HG02943 (cell line): Measurements from ENCODE around the gene TBC1D16.
"Not testable (repeated sequence)": the region's sequence is repeated elsewhere in the genome, so short reads cannot be mapped to it uniquely, and the experiment has no call there.

Experiments
- ATAC-seq: cut with Tn5 transposase; IDR thresholded peaks from one replicate; pipeline ENCODE4 v1.9.1; 2021; ENCODE audit warnings: mild to moderate bottlenecking, low read depth, moderate library complexity; ENCODE audit not compliant: unreplicated experiment

TBC1D16 gene

DNA sequence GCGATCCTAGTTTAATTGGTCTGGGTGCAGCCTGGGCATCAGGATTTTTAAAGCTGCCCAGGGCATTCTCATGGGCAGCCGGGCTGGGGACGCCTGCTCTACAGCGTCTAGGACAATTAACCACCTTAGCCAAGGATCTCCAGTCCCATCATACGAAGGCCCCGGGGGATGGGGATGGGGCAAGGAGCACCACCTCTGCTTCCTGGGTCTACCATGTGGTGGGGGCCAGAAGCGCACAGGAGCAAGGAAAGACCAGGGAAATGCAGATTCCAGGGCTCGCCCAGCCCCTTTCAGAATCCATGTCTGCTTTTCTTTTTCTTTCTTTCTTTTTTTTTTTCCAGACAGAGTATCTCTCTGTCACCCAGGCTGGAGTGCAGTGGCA lies 29.3 kb downstream of the TBC1D16 start:
- no peak for ATAC-seq

DNA sequence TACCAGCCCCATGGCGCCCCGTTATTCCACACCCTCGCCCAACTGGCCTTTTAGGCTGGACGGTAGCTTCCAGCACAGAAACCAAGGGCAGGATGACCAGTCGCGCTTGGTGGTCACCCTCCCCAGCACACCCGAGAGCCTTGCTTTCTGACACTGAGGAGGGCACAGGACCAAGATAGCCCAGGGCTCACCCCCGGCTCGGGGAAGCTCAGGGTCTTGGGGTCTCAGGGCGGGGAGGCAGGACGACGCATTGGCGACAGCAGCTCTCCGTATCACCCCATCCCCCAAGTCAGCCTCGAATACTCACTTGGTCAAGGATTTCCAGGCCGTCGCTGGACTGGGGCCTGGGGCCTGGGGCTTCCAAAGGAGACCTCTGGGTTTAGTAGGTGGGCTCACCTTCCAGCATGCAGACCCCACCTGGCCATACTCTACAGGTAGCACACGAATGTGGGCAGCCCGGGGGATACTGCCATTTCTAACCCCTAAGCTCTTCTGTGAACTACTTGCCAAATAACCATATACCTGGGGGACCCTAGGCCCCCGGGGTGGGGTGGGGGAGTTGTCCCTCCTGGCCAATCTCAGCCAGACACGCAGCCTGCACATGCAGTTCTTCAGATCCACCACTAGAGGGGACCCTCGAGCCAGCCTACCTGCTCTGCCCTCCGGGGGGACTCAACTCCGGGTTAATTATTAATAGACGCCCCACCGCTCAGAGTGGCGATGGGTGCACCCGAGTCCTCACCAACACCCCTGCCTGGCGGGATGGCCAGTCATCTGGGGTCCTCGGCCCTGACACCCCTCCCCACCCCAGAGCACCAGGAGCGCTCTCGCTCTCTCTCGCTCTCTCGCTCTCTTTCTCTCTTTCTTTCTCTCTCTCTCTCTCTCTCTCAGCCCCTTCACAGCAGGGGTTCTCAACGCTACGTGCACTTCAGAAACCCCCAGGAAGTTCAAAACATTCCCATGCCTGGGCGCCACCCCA lies 30.0 kb downstream of the TBC1D16 start:
- ATAC-seq, result no peak

DNA sequence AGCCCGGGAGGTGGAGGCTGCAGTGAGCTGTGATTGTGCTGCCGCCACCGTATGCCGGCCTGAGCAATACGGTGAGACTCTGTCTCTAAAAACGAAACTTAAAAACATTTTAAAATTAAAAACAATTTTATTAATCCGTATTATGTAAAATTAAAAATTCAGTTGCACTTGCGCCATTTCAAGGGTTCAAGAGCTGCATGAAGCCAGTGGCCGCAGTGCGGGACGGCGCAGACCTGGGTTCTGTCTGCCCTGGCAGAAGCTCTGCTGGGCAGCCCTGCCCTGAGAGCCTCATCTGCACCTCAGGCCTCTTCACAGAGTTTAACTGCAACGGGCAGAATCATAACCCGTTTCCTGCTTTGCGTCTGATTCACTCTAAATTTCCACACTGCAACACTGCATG lies 31.7 kb downstream of the TBC1D16 start:
- no peak for ATAC-seq

DNA sequence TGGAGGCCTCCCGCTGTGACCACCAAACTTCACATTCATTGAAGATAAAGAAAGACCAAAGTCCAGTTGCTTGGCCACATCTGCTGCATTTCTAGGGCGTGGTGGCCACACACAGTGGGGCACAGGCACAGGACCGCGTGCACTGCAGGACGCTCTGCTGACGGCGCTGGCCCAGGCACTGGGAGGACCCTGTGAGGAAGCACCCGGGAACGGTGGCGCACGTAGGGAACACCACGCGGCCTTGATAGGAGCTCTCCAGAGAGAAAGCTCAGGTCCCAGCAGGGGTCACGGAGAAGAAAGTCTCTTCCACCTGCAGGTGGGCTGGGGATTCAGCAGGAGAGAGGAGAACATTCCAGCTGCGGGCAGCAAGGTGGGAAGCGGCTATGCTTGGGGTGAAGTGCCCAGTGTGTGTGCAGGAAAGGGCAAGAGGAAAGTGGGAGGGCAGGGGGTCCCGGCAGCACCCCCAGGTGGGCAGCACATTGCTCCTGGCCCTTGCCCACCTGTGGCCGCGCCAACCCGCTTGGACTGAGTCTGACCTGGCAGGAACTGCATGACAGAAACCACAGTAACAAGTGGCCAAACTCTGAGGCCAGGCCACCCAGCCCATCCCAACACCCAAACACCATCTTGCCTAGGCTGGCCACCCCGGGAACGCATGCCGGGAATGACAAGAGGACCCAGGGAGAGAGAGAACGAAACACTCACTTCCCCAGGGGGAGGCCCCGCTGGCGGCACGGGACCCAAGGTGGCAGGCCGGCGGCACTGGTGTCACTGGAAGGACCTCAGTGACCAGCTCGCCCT lies 32.8 kb downstream of the TBC1D16 start:
- no peak for ATAC-seq

DNA sequence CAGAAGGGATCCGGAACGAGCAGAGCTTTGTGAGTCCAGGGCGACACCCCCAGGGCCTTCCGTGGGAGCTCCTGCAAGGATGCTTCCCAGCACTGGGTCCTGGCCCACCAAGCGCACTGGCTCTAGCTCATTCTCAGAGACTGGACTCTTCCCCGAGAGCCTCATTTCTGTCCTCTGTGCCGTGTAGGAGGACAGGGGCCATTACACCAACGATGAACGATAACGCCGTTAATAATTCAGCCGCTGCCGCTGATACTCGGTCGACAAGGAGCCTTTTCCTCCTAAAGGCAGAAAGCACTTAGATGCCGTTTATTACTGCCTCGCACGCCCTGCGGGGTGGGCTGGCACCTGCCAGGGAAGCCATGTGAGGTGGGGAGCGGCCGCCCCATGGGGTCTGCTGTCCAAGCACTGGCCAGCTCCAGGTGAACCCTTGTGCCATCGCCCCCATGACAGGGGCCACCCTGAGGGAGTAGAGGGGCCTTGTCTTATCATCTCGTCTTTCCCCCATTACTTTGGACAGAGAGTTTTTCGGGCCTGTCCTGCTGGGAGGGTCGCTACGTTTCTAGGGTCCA lies 33.5 kb downstream of the TBC1D16 start:
- ATAC-seq, result no peak

DNA sequence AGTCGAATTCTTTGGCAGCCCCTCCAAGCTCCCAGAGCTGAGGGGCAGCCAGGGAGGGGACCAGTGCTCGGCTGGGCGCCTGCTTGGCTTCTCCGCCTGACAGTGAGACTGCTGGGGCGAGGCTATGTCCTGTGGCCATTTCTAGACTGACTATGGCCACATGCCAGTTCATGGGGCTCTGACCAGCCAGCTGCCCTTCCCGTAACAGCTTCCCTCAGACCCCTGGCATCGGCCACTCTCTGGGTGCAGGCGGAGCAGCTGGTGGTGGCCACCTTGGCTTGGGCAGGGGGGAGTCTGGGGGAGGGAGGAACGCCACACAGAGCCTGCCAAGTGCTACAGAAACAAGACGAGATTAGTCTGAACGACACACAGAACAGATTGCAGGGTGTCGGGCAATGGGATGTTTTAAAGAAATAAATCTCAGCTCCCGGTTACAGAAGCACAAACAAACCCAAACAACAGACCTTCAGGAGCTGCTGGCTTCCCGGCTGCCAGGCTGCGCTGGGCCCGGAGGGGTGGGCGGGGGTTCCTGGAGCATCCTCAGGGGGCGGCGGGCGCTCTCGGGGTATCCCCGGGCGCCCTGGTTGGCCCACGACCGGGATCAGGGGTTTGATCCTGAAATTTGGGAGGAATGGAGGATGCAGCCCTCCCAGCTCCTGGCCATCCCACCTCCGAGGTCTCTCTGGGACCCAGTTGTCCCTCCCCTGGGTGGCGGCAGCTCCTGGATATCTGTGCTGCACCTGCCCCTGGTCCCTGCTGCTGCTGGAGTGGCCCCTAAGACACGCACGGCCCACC lies 34.5 kb downstream of the TBC1D16 start:
- no peak for ATAC-seq

DNA sequence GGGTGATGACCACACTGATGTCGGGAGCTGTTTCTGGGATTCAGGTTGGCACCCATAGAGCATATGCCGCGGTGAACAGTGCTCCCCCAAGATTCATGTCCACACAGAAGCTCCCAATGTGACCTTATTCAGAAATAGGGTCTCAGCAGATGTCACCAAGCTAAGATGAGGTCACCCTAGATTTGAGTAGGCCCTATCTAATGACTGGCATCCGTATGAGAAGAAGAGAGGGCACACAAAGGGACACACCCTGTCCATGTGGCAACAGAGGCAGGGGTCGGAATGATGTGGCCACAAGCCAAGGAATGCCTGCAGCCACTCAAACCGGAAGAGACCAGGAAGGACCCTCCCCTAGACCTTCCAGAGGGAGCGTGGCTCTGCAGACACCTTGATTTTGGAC lies 35.5 kb downstream of the TBC1D16 start:
- no peak for ATAC-seq

DNA sequence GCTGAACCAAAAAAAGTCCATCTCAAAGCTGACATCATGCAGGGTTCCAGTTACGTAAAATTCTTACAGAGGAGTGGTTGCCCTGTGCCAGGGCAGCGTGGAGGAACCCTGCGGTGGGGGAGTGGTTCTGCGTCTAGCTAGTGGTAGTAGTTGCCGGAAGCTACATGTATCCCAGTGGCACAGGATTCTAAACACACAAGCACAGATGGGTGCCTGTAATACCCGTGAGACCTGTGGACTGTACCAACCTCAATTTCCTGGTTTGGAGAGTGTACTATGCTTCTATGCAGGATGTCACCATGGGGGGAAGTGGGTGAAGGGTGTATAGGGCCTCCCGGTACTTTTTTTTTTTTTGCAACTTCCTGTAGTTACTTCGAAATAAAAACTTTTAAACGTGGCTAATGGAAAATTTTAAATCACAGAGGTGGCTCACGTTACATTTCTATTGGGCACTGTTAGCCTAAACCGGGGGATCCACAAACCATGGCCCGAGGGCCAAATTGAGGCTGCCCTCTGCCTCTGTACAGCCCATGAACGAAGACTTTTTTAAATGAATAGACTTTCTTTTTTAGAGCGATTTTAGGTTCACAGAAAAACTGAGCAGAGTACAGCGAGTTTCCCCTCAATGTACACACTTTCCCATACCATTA lies 38.5 kb downstream of the TBC1D16 start:
- ATAC-seq, result no peak

DNA sequence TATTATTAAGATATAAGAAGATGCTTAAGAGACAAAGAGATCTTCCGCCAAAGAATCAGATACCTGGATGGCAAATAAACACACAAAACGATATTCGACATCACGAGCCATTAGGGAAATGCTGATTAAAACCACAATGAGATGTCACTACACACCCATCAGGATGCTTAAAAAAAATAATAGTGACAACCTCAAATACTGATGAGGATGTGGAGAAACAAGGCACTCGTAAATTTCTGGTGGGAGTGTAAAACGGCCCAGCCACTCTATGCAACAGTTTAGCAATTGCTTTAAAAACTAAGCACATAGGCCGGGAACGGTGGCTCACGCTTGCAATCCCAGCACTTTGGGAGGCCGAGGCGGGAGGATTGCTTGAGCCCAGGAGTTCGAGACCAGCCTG lies 39.4 kb downstream of the TBC1D16 start:
- no peak for ATAC-seq

DNA sequence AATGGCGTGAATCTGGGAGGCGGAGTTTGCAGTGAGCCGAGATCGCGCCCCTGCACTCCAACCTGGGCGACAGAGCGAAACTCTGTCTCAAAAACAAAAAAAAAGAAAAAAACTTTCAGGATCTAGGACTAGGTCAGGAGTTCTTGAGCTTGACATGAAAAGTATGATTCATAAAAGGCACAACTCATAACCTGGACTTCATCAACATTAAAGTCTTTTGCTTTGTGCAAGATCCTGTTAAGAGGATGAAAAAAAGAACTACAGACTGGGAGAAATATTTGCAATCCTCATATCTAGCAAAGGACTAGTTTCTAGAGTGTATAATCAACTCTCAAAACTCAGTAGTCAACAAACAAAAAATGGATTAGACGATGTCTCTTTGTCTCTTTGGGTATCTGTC lies 40.0 kb downstream of the TBC1D16 start:
- no peak for ATAC-seq

DNA sequence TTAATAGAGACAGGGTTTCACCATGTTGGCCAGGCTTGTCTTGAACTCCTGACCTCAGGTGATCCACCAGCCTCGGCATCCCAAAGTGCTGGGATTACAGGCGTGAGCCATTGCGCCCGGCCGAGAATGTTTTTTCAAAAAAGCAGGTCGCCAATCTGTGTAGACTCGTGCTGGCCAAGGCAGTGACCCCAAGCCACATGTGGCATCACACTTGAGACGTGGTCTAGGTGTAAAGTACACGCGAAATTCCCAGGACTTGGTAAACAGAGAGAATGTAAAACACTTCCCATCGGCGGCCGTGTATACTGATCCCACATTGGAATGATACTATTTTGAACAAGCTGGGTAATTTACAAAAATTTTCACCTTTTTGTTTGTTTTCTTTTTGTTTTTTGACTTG lies 41.1 kb downstream of the TBC1D16 start:
- no peak for ATAC-seq

DNA sequence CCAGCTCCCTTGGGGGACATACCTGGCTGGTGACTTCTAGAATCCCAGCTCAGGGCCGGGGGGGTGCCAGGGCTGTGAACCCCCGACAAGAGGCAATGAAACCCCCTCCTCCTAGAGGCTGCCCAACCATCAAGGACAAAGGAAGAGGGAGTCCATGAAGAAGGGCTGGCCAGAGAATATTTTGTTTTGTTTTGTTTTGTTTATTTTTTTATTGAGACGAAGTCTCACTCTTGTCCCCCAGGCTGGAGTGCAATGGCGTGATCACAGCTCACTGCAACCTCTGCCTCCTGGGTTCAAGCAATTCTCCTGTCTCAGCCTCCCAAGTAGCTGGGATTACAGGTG lies 41.5 kb downstream of the TBC1D16 start:
- ATAC-seq, result not testable (repeated sequence)

DNA sequence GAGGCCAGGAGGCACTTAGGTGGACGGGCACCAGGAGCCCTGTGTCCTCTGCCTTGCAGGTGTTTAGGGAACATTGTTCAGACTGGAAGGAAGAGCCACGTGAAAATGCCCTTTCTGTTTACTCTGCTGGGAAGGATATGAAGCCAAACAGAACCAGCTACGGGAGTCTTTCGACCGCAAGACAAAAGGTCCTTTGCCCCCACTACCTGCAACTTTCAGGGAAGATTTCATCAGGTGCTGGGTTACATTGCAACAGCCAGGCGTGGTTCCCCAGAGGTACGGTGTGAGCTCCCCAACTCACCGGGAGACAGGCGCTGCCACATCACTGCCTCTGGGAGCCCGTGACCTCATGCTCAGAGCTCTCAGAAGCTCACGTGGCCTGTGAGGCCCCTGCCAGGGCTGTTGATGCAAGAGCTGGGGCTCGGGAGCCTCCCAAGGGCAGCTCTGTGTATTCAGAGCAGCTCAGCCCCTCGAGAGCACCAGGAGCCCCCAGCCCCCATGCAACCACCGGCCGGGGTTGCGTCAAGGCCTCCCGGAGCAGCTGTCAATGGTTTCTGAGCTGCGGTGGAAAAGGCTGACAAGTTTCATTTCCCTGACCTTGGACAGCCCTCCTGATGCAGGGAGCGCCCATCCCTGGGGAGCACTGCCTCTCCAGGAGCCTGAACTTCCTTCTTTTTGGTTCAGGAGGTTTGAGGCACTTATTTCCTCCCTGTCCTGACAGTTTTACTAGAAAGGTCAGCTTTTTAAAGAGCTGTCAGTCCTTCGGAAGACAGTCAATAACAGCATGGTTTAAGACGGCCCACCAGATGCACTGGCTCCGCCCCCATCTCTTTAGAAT lies 42.1 kb downstream of the TBC1D16 start:
- no peak for ATAC-seq

DNA sequence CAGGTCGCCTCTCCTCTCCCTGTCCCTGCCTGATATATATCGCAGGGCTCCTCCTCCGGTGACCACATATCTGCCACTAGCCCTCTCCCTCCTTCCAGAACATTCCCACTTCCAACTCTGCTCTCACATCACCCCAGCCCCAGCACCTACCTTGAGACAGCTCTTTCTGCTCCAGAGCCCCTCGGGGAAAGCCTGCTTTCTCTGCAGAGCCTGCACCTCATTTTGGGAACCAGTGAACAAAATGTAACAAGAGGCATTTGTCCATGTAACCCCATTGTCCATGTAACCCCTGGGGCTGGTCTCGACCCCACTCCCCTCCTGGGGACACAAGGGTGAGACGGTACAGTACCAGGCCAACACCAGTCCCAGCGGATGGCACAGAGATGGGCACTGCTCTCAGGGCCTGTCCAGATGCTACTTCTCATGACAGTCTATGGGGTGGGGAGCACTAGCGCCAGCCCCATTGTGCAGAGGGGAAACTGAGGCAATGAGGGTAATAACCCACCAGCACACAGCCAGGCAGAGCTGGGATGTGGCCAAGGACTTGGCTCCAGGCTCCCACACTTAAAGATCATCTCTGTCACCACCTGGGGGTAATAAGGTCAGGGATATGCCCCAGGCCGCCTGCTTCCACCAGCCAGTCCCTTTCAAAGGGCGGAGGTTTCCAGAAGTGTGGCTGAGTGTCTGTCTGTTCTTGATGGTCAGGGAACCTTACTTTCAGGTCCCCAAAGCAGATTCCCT lies 42.9 kb downstream of the TBC1D16 start:
- no peak for ATAC-seq

DNA sequence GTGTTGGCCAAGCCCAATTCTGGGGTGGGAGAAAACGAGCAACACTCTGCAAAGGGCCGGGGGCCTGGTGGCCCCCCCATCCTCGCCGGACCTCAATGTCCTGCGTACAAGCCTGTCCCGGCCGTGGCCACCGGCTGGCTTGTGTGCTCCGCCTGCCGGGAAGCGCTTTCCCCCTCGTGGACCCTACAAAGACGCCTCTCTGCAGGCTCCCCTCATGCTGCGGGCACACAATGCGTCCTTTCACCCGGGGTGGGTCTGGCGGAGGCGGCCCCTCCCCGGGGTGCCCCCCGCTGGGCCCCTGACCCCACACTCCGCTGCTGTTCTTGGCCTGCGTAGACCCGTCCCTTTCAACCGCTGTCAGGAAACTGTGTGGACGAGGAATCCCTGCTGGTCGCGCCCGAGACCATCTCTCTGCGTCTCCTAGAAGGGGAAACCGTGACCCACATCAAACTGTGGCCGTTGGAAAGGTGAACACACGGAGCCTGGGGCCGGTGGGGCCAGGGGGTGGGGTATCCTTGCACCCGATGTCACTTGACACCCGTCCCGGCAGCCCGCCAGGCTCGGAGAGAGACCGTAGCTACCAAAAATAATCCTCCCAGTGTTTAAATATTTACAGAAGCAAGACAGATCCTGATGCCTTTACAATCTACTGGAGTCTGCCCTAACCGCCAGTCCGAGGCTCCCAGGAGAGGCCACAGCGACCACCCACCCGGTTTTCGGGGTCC lies 43.6 kb downstream of the TBC1D16 start:
- no peak for ATAC-seq

DNA sequence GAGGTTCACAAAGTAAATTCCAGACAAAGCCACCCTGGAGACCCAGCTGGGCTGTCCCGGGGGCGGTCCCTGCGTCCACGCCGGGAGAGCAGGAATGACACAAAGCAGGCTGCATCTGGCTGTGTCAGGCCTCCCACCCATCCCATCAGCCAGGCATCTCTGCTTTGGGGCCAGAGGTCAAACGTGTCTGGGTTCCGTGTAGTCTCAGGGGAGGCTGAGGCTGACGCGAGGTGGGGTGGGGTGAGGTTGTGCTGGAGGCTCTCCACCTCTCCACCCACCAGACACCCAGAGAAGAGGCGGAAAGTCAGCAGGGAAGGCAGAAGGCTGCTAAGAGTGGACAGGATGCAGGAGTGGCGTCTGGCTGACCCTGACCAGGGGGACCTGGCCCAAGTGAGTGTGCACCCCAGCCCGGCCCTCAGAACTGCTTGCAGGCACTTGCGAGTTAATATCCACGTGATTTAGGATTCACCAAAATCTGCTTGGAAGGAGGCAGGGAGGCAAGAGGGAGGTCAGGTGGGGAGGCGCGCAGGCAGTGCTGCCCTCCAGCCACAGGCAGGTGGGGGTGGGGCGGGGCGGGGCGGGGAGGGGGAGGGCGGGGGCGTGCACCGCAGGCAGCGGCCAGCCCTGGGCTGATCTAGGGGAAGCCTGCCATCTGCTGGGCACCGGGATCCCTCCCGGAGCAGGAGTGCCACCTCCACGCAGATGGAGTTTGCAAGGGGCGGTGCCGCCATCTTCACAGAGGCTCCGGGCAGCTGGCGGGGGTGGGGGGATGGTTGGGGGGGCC lies 44.3 kb downstream of the TBC1D16 start:
- no peak for ATAC-seq

DNA sequence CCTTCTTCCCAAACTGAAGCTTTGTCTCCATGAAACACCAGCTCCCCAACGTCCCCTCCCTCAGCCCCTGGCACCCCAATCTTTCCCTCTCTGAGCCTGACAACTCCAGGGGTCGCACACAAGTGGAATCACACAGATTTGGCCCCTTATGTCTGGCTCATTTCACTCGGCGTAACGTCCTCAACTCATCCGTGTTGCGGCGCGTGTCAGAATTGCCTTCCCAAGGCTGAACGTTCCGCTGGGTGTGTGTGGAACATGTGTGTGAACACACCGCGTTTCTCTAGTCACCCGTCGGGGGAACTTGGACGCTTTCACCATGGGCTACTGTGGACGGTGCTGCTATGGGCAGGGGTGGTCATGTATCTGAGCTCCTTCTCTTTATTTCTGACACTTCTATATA lies 45.0 kb downstream of the TBC1D16 start:
- no peak for ATAC-seq
